ENCODE results near the gene UROS.

UROS gene

DNA sequence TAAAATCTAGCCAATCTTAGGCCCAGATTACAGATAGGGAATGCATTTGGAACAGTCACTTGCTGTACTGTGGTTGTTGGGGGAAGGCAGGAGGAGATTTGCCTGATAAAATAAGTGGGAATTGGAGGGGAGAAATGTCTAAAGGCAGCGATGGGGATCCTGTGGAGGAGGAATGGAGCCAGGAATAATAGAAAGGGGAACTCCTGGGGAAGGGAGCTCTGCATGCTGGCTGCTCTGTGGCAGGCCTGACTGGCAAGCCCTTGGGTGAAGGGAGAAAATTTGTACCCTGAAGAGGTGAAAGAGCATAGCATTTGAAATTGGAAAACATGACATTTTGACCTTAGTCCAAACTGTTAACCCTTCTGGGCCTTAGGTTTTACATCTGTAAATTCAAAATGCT is 61.1 kb downstream of the UROS start:
- DNase-seq, result no peak

DNA sequence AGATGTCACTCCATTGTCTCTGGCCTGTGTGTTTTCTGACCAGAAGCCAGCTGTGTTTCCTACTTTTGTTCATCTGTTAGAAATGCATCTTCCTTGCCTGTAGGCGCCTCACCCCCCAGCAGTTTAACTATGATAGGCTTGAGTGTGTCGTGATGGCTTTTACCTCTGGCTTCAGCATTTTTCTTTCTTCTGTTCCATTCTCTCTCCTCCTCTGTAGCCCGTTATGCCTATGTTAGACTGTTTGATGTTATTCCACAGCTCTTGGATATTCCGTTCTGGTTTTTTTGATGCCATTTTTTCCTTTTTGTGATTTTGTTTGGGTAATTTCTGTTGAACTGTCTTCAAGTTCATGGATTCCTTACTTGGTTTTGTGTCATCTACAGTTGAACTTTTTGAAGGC is 65.3 kb downstream of the UROS start:
- DNase-seq, result no peak

DNA sequence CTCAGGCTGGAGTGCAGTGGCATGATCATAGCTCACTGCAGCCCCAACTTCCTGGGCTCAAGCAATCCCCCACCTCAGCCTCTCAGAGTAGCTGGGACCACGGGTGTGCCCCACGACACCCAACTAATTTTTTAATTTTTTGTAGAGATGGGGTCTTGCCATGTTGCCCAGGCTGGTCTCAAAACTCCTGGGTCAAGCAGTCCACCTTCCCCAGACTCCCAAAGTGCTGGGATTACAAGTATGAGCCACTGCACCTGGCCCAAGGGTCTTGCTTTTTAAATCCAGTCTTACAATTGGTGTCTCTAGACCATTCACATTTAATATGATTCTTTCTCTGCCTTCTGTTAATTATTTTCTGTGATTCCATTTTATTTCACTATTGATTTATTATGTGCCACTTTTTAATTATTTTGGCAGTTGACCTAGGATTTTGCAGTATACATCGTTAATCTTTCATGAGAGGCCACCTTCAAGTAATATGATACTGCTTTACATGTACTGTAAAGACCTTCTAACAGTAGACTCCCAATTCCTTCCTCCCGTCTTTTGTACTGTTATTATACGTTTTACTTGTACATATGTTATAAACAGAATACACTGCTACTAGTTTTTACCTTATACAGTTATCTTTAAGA is 66.1 kb downstream of the UROS start:
- DNase-seq, result no peak

DNA sequence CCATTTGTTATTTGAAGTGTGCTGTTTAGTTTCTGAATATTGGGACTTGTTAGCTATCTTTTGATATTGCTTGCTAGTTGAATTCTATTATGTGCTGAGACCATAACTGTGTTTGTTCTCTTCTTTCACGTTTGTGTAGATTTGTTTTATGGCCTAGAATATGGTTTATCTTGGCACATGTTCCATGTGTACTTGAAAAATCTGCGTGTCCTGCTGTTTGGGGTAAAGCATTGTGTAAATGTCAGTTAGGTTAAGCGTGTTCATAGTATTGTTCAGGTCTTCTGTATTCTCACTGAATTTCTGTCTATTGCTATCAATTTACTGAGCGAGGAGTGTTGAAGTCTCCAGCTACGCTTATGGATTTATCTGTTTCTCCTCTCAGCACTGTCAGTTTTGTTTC is 66.9 kb downstream of the UROS start:
- no peak for DNase-seq

DNA sequence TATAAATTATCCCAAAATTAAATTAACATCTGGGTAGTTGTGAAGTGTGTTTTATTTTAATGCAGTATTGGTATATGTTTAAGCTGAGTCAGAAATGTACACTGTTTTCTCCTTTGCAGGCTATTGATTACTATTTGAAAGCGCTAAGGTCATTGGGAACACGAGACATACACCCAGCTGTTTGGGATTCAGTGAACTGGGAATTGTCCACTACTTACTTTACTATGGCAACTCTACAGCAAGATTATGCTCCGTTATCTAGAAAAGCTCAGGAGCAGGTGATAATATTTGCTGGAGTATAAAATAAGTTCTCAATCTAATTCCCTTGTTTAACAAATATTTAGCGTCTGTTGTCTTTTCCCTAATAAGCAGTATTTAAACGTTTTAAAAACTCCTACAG is 75.6 kb downstream of the UROS start:
- DNase-seq, result no peak

DNA sequence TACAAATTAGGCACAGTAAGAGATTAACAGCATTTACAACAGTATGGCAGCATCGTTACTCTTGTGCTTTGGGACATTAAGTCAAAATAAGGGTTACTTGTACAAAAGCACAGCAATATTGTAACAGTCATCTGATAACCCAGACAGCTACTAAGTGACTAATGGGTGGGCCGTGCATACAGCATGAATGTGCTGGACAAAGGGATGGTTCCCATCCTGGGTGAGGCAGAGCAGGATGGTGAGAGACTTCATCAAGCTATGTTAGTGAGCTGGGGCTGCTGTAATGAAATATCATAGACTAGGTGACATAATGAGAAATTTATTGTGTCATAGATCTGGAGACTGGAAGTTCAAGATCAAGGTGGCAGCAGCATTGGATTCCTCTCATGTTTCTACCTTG is 78.1 kb downstream of the UROS start:
- no peak for DNase-seq

DNA sequence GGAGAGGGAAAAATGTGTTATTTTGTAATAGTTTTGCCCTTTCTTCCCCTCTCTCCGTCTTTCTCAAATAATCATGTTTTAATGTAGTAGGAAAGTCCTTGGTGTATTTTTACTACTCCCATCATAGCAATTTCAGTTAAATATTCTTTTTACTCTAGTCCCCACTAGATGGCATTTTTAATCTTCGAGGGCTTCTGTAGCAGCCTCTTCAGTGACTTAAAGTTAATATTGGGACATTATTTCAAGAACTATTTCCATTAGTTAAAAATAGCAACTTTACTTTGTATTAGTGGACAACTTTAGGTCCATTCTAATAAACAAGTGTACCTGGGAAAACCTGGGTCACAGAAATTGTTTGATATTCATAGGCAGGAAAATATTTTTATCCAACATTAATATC is 80.6 kb downstream of the UROS start:
- no peak for DNase-seq

DNA sequence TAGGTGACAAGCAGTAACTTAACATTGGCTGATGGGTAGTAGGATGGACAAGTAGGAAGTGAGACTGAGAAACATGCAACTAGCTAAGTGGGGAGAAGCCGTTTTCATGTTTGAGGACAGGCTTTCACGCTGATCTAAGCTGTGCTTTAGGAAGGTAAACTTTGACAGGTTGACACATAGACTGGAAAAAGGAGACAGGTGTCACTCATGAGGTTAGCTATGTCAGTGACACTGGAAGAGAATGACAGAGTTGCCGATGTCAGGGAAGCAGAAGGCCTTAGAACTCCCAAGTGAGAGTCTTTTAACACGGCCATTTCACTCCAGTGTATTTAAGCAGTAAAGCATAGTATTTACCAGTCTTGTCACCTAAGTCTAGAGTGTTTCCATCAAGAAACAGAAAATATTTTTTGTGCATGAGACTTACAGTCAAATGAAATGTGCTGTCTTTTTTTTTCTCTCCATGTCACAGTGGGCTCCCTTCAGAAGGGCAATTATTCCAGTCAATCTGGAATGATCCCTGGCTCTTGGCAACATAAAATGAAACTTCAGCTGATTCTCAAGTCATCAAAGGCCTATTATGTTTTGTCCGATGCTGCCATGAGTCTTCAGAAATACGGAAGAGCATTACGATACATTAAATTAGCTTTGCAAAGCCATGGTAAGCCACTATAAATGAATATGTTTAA is 82.9 kb downstream of the UROS start:
- DNase-seq, result no peak

All from CD4-positive, alpha-beta T cell treated with Interleukin-4 for 4 hours (primary cell).